Measurements from ENCODE around the gene BEGAIN.

BEGAIN gene

GRCh38 chr14:100536721-100537445 lies 50.3 kb downstream of the BEGAIN start:
- no peak for DNase-seq (ENCODE audit: low read depth in 2 of 2)

- no peak for DNase-seq (ENCODE audit: low read depth in 2 of 2)
Observed at GRCh38 chr14:100536121-100536510, 51.1 kb downstream of the BEGAIN start.

GRCh38 chr14:100535287-100536120 lies 51.7 kb downstream of the BEGAIN start:
- DNase-seq (ENCODE audit: low read depth in 2 of 2) = no peak

GRCh38 chr14:100534528-100535286 lies 52.5 kb downstream of the BEGAIN start:
- no peak for DNase-seq (ENCODE audit: low read depth in 2 of 2)

- DNase-seq (ENCODE audit: low read depth in 2 of 2) = no peak
Observed at GRCh38 chr14:100533656-100534485, 53.3 kb downstream of the BEGAIN start.

GRCh38 chr14:100532906-100533655 lies 54.1 kb downstream of the BEGAIN start:
- DNase-seq (ENCODE audit: low read depth in 2 of 2) = no peak

- no peak for DNase-seq (ENCODE audit: low read depth in 2 of 2)
Observed at GRCh38 chr14:100532154-100532861, 54.9 kb downstream of the BEGAIN start.

GRCh38 chr14:100531152-100532121 lies 55.8 kb downstream of the BEGAIN start:
- DNase-seq (ENCODE audit: low read depth in 2 of 2) = no peak

GRCh38 chr14:100530270-100531072 lies 56.7 kb downstream of the BEGAIN start:
- DNase-seq (ENCODE audit: low read depth in 2 of 2) = no peak

GRCh38 chr14:100529561-100530031 lies 57.6 kb downstream of the BEGAIN start:
- DNase-seq (ENCODE audit: low read depth in 2 of 2) = no peak

- DNase-seq (ENCODE audit: low read depth in 2 of 2) = no peak
Observed at GRCh38 chr14:100528962-100529560, 58.2 kb downstream of the BEGAIN start.

GRCh38 chr14:100526632-100527031 lies 60.6 kb downstream of the BEGAIN start:
- DNase-seq (ENCODE audit: low read depth in 2 of 2) = no peak

- DNase-seq (ENCODE audit: low read depth in 2 of 2) = no peak
Observed at GRCh38 chr14:100526057-100526456, 61.2 kb downstream of the BEGAIN start.

- no peak for DNase-seq (ENCODE audit: low read depth in 2 of 2)
Observed at GRCh38 chr14:100525615-100526014, 61.6 kb downstream of the BEGAIN start.

- no peak for DNase-seq (ENCODE audit: low read depth in 2 of 2)
Observed at GRCh38 chr14:100524933-100525243, 62.3 kb downstream of the BEGAIN start.

GRCh38 chr14:100524233-100524932 lies 62.8 kb downstream of the BEGAIN start:
- no peak for DNase-seq (ENCODE audit: low read depth in 2 of 2)

GRCh38 chr14:100523843-100524169 lies 63.4 kb downstream of the BEGAIN start:
- no peak for DNase-seq (ENCODE audit: low read depth in 2 of 2)

All from activated CD8-positive, alpha-beta memory T cell treated with anti-CD3 and anti-CD28 coated beads for 4 hours (primary cell).